Measurements from ENCODE around the gene LRRK1.
A peak's percentile ranks its signal among the peaks of the same experiment; 100 is the strongest.

Gene LRRK1

GRCh38 chr15:101013201-101013550, 94.0 kb downstream of the LRRK1 start:
- TF ChIP-seq USF1 (IDR thresholded peaks at IDR 0.05) (no peak), ZBTB7A (IDR thresholded peaks at IDR 0.05; ENCODE audit: low read depth) (no peak), TEAD4 (IDR thresholded peaks at IDR 0.05) (no peak), EGR1 (IDR thresholded peaks at IDR 0.05) (no peak), TCF12 (IDR thresholded peaks at IDR 0.05; ENCODE audit: low read depth) (no peak), RAD21 (IDR thresholded peaks at IDR 0.05; ENCODE audit: low read depth) (no peak), NFIC (IDR thresholded peaks at IDR 0.05) (no peak), CREB1 (IDR thresholded peaks at IDR 0.05; ENCODE audit: low read depth) (no peak), CEBPB (IDR thresholded peaks at IDR 0.05) (no peak), YY1 (IDR thresholded peaks at IDR 0.05; ENCODE audit: low read depth) (no peak), FOXM1 (IDR thresholded peaks at IDR 0.05; ENCODE audit: borderline replicate concordance, low read depth) (no peak), TAF1 (IDR thresholded peaks at IDR 0.05; ENCODE audit: low read depth) (no peak), EP300 (IDR thresholded peaks at IDR 0.05; ENCODE audit: borderline replicate concordance) (no peak)
- TF ChIP-seq, protein P1, sequence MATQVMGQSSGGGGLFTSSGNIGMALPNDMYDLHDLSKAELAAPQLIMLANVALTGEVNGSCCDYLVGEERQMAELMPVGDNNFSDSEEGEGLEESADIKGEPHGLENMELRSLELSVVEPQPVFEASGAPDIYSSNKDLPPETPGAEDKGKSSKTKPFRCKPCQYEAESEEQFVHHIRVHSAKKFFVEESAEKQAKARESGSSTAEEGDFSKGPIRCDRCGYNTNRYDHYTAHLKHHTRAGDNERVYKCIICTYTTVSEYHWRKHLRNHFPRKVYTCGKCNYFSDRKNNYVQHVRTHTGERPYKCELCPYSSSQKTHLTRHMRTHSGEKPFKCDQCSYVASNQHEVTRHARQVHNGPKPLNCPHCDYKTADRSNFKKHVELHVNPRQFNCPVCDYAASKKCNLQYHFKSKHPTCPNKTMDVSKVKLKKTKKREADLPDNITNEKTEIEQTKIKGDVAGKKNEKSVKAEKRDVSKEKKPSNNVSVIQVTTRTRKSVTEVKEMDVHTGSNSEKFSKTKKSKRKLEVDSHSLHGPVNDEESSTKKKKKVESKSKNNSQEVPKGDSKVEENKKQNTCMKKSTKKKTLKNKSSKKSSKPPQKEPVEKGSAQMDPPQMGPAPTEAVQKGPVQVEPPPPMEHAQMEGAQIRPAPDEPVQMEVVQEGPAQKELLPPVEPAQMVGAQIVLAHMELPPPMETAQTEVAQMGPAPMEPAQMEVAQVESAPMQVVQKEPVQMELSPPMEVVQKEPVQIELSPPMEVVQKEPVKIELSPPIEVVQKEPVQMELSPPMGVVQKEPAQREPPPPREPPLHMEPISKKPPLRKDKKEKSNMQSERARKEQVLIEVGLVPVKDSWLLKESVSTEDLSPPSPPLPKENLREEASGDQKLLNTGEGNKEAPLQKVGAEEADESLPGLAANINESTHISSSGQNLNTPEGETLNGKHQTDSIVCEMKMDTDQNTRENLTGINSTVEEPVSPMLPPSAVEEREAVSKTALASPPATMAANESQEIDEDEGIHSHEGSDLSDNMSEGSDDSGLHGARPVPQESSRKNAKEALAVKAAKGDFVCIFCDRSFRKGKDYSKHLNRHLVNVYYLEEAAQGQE (IDR thresholded peaks at IDR 0.05; ENCODE audit: low read depth): no peak
- TF ChIP-seq, protein P2, sequence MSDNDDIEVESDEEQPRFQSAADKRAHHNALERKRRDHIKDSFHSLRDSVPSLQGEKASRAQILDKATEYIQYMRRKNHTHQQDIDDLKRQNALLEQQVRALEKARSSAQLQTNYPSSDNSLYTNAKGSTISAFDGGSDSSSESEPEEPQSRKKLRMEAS (IDR thresholded peaks at IDR 0.05): no peak

DNA sequence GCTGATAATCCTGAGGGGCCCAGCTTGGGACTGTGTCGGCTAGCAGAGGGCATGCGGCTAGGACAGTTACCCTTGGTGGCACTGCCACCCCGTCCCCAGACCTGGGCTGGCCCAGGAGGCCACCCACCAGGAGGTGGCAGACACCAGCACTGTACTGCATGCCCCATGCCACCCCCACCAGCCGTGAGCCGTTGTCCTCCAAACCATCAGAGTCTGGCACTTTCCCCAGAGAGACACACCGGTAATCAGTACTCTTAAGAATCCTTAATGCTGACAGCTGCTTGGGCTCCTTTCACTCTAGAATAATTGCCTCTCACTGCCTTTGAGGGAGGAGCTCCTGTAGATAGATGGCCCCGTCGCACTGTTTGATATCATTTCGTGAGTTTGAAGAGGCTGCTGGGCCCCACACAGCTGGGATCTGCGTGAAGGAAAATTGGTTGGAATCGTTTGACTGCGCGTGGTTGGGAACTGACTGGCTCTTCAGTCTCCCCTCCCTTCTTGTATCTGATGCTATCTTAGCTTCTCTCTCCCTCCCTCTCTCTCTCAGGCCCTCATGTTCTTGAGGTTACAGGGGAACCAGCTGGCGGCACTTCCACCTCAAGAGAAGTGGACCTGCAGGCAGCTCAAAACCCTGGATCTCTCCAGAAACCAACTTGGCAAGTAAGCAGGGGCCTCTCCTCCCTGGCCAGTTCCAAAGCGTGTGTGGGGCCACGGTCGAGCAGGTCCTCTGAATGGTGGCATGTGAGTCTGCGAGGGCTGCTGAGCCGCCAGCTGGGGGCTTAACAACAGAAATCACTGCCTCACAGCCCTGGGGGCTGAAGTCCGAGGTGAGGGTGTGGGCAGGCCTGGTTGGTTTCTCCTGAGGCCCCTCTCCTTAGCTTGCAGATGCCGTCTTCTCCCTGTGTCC, 94.9 kb downstream of the LRRK1 start:
- TF ChIP-seq TCF12 (IDR thresholded peaks at IDR 0.05; ENCODE audit: low read depth) (no peak), EP300 (IDR thresholded peaks at IDR 0.05; ENCODE audit: borderline replicate concordance) (no peak)

- peak; percentile 94 for TF ChIP-seq RAD21 (IDR thresholded peaks at IDR 0.05; ENCODE audit: low read depth)
- TF ChIP-seq TEAD4 (IDR thresholded peaks at IDR 0.05): no peak
These were observed 96.0 kb downstream of the LRRK1 start for GRCh38 chr15:101014921-101015841.

- TF ChIP-seq TAF1 (IDR thresholded peaks at IDR 0.05; ENCODE audit: low read depth): no peak
- TF ChIP-seq EP300 (IDR thresholded peaks at IDR 0.05; ENCODE audit: borderline replicate concordance): no peak
- TF ChIP-seq NFIC (IDR thresholded peaks at IDR 0.05): no peak
- TF ChIP-seq CREB1 (IDR thresholded peaks at IDR 0.05; ENCODE audit: low read depth): no peak
- no peak for TF ChIP-seq EGR1 (IDR thresholded peaks at IDR 0.05)
- TF ChIP-seq TCF12 (IDR thresholded peaks at IDR 0.05; ENCODE audit: low read depth): no peak
- no peak for TF ChIP-seq YY1 (IDR thresholded peaks at IDR 0.05; ENCODE audit: low read depth)
- TF ChIP-seq USF1 (IDR thresholded peaks at IDR 0.05): no peak
- TF ChIP-seq, protein P1 (IDR thresholded peaks at IDR 0.05; ENCODE audit: low read depth): no peak
- TF ChIP-seq CEBPB (IDR thresholded peaks at IDR 0.05): no peak
- TF ChIP-seq, protein P2 (IDR thresholded peaks at IDR 0.05): no peak
- no peak for TF ChIP-seq FOXM1 (IDR thresholded peaks at IDR 0.05; ENCODE audit: borderline replicate concordance, low read depth)
- no peak for TF ChIP-seq ZBTB7A (IDR thresholded peaks at IDR 0.05; ENCODE audit: low read depth)
- no peak for TF ChIP-seq RAD21 (IDR thresholded peaks at IDR 0.05; ENCODE audit: low read depth)
- no peak for TF ChIP-seq TEAD4 (IDR thresholded peaks at IDR 0.05)
These were observed 97.4 kb downstream of the LRRK1 start for GRCh38 chr15:101016581-101016980.

DNA sequence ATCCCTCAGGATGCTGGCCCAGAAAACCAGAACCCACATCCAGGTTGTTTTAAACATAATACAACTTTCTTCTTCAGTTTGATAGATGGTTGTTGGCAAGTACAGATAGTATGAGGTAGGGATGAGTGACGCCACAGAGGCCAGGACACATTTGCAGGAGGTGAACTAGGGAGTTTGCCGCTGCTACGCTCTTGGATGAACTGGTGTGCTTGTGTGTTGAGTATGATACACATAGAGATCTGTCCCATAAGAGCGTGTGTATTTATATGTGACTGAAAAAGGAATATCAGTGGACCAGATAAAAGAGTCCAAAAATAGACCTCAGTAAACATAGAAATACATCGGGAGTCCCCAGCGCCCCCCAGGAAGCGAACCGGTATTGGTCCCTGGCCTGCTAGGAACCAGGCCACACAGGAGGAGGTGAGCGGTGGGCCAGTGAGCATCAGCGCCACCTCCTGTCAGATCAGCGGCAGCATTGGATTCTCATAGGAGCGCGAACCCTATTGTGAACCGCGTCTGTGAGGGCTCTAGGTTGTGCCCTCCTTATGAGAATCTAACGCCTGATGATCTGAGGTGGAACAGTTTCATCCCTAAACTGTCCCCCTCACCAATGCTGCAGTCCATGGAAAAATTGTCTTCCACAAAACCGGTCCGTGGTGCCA, 98.1 kb downstream of the LRRK1 start:
- TF ChIP-seq RAD21 (IDR thresholded peaks at IDR 0.05; ENCODE audit: low read depth) (peak; percentile 19; the same call in 1 of the 2 replicates), TCF12 (IDR thresholded peaks at IDR 0.05; ENCODE audit: low read depth) (no peak)
- TF ChIP-seq, protein P1 (IDR thresholded peaks at IDR 0.05; ENCODE audit: low read depth): no peak
